Mesenteric fat pad (tissue), 1 donor: Measurements from ENCODE around the gene UST. TPM values are rescaled to one million over a fixed set of nuclear protein-coding genes. Genes with fewer than 3 reads are reported as not detected.

Source experiments
- DNase-seq: peaks from one replicate; pipeline ENCODE4 v3.0.0-alpha.2; 2020; ENCODE audit warnings: low spot score
- total RNA-seq: library from RNA; stranded (reverse); fragmentation: NEBNext Ultra II Directional; extraction: Animal tissue kit (Norgen Biotek cat#: 25700); gene quantifications from one replicate; pipeline ENCODE4 v1.2.1, GENCODE V29; 2021
- donor health status: DM: yes; HTN: yes; CAD: no.

UST gene
- total RNA-seq, 1 donor from 2014 or later = 5.2 TPM

DNA sequence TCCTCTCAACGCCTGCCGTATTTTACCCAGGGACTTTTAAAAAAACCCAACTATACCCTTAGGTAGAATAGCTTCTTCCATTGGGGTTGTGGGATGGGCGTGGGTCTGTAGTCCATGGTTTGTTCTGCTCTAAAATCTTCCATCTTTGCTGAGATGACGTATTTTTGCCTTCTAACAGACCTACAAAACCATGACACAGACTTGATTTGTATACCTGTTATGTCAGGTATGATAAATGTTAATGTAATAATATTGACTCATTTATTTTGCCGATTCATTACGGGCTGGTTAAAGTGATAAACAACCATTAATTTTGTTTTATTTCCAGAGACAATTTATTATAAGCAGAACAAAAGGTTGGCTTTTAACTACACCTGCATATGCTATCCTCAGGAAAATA is 48.7 kb downstream of the UST start:
- DNase-seq = no peak

DNA sequence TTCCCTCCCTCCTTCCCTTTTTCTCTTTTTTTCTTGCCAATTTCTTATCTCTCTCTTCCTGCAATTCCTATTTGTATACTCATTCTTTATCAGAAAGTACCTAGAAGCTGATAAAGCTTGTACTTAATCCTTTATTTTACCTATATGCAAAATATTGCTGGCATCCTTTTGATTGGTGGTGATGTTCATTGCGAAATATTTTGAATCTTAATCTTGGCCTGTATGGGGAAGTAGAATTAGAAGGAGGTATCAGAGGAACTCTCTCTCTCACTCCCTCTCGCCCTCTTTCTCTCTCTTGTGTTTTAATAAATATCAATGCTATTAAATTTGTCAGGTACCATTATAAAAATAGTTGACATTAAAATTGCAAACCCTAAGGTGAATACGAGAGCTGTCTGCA is 52.8 kb downstream of the UST start:
- no peak for DNase-seq

DNA sequence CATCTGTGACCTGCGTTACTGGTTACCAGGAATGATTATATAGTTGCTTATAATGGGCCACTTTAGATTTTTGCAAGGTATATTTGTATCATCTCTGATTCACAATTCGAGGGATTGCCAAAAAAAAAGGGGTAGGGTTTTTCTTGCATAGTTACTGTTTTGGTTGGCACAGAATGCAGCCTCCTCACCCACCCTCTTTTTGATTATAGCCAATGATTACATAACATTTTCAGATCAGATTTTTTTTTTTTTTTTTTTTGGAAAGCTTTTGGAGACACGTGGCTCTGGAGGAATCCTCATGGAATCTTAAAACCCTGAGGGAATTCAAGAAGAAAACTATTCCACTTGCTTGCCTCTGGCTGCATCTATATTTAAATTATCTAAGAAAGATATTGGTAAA is 53.7 kb downstream of the UST start:
- no peak for DNase-seq

- no peak for DNase-seq
These were observed 57.1 kb downstream of the UST start for GRCh38 chr6:148803979-148804378.

DNA sequence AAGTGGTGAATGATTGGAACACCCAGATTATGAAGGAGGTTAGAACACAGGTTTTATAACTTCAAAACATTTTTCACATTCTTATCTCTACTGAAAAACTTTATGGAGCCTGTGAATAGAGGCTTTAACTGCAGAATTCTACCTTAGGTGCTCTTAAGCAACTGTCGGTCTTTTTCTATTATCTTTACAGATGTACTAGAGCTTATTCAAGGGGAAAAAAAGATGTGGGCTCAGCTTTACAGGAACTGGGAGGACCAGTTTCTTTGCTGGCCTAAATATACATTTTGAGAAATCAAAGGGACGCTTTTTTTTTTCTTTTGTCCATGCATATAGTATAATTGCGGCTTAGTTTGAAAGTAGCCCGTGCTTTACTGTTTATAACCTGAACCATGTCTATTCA is 58.9 kb downstream of the UST start:
- no peak for DNase-seq

DNA sequence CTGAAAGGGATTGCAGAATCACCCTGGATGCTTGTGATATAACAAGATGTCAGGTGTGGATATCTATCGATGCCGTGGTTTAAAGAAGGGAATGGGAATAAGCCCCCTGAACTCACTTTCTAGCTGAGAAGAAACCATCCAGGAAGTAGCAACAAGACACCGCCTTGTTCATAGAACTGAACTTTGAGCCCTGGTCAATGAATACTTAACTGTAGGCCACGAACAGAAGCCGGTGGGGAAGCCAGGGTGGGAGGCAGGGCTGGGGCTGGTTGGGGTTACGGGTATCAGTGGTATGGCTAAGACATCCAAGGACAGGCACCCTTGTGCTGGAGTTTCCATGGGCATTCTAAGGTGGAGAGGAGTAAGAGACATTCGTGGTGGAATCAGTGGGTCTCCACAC is 61.0 kb downstream of the UST start:
- DNase-seq = no peak

DNA sequence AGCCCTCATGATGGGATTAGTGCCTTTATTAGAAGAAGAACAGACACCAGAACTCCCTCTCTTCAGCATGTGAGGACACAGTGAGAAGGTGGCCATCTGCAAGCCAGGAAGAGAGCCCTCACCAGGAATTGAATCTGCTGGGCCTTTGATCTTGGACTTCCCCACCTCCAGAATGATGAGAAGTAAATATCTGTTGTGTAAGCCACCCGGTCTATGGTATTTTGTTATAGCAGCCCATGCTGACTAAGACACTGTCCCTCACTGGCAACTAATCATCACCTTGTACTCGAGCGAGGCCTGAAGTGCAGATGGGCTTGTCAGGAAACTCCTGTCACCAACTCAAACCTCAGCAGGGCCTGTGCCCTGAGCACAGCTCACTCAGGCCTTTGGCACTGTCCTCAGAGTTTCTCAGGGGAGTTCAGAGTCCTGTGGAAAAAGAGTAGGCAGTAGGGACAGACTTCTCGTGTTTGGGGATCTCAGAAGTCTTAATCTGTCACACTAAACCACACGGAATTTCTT is 62.0 kb downstream of the UST start:
- no peak for DNase-seq

GRCh38 chr6:148811459-148811858 is 64.6 kb downstream of the UST start:
- no peak for DNase-seq

DNA sequence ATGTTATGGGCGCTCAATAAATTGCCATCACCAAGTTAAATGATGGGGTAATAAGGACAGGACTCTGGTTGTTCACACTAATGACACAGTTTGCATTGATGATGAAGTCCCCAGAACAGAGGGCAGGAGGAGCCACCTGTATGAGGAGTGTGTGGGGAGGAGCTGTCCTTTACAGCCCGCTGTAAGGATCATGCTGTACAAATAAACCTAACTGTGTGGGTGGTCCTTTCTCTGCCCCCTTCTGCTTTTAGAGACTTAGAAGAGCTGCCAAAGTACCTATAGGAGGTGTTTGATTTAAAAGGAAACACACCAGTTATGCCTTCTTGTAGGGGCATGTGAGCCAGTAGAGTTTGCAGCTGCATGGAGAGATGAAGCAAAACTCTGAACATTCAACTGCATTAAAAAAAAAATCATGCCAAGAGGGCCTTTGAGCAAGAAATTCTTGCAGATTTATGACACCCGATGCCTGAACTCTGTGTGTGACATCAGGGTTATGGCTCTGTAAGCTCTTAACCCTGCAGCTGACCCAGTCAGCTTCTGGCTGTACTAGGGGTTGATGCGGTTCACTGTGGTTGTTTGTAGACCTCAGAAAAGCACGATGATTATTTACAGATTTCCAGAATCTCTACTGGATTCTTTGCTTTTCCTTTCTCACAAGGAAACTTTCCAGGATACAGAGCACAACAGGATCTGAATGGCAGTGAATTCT is 67.4 kb downstream of the UST start:
- DNase-seq = no peak

GRCh38 chr6:148814869-148815268 is 68.0 kb downstream of the UST start:
- no peak for DNase-seq

GRCh38 chr6:148816117-148816516 is 69.3 kb downstream of the UST start:
- no peak for DNase-seq

DNA sequence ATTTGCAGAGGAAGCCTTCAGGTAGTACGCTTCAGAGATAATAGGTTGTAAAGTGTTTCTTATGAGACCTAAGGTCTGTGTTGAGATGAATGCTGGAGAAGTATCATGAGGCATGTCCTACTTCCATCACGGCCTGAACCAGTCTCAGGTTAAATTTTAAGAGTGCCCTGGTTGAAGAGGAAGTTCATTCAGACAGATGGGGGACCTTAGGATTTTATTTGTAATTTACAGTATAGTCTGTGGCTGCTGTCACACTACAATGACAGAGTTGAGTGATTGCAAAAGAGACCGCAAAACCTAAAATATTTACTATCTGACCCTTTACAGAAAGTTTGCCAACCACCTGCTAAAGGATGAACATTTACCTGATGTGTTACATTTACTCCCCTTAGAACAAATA is 70.9 kb downstream of the UST start:
- no peak for DNase-seq

DNA sequence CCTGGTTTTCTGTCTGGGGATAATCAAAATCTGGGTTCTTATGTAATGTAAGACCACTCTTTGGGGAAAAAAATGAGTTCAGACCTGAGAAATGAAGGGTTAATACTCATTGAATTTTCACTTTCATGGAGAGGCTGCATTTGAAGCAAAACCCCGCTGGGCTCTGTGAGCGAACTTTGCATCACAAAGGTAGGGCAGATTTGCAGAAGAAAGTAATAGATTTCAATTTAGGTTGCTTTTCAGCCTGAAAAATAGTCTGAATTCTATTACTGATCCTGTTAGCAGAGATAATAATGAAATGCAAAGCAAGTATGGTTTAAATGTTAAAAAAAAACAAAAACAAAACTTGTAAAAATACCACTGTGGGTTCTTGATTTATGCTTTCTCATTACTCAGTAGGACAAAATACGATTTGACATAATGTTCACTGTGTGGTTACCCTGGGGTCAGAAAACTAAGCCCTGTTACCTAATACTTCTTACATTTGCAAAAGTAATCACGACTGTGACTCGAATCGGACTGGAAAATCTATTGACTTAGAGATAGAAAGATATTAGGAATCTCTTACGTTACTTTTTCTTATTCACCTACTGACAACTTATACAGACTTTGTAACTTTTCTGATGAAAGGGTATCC is 72.2 kb downstream of the UST start:
- no peak for DNase-seq

DNA sequence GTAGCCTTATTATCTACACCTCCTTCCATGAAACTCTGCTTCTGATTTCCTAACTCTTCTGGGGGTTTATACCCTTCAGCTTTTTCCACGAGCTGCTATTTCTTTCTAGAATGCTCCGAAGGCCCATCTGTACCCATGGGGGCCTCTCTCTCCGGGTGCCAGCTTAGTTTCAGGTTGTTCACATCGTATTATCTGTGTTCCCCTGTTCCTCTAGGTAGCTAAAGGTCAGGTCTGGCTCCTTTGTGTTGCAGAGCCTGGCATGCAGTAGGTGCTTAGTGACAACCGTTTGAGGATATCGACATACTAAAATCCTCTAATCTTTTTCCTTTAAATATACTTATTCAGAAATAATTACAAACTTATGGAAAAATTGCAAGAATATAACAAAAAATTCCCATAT is 73.0 kb downstream of the UST start:
- DNase-seq = no peak

DNA sequence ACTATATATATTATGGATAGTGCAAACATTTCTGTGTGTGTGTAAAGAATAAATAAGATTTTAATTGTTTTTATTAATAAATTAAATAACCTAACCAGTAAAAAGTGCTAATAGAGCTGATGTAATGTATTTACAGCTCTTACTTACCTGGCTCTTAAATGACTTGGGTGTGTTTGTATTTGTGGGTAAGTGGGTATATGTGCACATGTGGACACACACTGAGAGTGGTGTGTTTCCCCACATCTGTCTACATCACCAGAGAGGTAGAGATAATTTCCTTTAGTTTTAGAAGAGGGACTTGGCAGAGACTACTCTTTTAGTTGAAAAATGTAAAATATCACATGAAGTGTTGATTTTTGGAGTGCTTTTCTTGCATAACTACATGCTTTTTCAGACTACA is 76.0 kb downstream of the UST start:
- DNase-seq = no peak

- no peak for DNase-seq
These were observed 77.5 kb downstream of the UST start for GRCh38 chr6:148824291-148824690.

- DNase-seq = no peak
These were observed 78.1 kb downstream of the UST start for GRCh38 chr6:148824960-148825359.

DNA sequence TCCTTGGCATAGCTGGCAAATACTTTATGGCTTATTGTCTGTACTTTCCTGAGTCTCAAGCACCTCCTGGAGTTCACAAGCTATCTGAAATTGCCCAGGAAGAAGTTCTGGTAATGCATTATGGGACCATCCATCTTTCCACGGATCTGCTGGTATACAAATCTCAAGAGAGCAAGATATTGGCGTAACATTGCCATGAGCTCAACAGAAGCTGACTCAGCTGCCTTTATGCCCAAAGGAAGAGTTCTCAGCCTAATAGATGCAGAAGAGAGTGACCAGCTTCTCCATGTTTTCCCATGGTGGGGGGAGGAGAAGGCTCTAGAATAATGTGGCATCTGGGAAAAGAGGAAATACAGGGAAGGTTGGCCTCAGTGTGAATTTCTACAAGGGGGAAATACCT is 78.7 kb downstream of the UST start:
- no peak for DNase-seq

- DNase-seq = no peak
These were observed 80.7 kb downstream of the UST start for GRCh38 chr6:148827416-148828045.

GRCh38 chr6:148828047-148828446 is 81.2 kb downstream of the UST start:
- no peak for DNase-seq

DNA sequence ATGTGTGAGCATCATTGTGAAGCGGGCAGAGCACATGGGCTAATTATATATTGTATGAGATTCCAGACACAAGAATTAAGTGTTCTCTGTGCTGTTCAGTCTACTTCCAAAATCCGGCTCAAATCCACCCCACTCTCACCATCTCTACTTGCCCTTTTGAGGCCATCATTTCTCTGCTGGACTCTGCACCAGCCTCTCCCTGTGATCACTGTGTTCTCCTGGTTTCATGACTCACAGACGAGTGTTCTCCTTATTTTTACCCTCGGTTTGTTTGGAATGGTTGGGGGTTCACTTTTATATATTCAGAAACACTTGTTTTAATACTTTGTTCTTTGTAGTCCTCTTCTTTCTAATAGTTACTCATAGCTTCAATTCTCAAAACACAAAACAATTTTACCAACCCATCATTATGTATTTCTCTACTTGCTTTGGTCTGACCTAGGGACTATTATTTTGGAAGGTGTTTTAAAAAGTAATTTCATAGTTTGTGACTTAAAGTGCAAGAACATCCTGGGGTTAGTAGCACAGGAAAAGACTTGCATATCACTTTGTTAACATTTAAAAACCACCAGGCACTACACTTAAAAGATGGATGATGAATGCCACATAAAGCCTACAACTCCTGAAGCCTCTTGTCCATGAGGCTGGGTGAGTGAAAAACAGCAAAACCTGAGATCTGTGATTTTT is 82.7 kb downstream of the UST start:
- DNase-seq = no peak

DNA sequence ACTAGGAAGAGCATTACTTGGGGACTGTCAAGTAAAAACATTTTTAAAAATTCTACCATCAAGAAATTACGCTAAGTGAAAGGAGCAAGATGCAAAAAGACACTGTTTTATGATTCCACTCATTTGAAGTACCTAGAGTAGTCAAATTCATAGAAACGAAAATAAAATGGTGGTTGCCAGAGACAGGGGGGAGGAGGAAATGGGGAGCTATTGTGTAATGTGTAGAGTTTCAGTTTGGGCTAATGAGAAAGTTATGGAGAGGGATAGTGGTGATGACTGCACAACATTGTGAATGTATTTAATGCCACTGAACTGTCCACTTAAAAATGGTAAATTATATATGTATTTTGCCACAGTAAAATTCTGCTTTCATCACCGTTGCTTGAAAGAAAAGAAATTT is 83.8 kb downstream of the UST start:
- no peak for DNase-seq
